OCI-LY3 (cell line): Measurements from ENCODE around the gene OR5K1.

ENCODE experiments used
- CTCF ChIP-seq: fragments of 200-600, 300-600 bp; sonication (generic); IDR thresholded peaks from 2 replicates; pipeline ENCODE4 v1.5.1; 2014; ENCODE audit warnings: antibody characterized with exemption, low read length, low read depth
- EZH2phosphoT487 ChIP-seq: fragments of 200-600 bp; shearing (Covaris generic); IDR thresholded peaks from 2 replicates; pipeline ENCODE4 v1.6.1; 2018; ENCODE audit warnings: antibody characterized with exemption, mixed run types, low read depth

GRCh38 chr3:98460220-98460619 is 2.8 kb upstream of the OR5K1 start:
- TF ChIP-seq CTCF (no peak), EZH2phosphoT487 (no peak)
